Erythroblast (primary cell): ENCODE results near the gene CES1.
"Not testable (repeated sequence)": the region's sequence is repeated elsewhere in the genome, so short reads cannot be mapped to it uniquely, and the experiment has no call there.

ENCODE experiments used
- DNase-seq, 2 experiments: peaks; one replicate each; lab custom pipeline; 2025; lab: John Stamatoyannopoulos, UW
- GATA1 ChIP-seq: IDR thresholded peaks from 2 replicates; pipeline ENCODE4 v1.6.1; 2011; ENCODE audit warnings: low read depth, mild to moderate bottlenecking, control low read depth, low read length, moderate library complexity
- POLR2A ChIP-seq: IDR thresholded peaks from 2 replicates; pipeline ENCODE4 v1.6.1; 2011; ENCODE audit warnings: mild to moderate bottlenecking, low read length

Gene CES1

DNA sequence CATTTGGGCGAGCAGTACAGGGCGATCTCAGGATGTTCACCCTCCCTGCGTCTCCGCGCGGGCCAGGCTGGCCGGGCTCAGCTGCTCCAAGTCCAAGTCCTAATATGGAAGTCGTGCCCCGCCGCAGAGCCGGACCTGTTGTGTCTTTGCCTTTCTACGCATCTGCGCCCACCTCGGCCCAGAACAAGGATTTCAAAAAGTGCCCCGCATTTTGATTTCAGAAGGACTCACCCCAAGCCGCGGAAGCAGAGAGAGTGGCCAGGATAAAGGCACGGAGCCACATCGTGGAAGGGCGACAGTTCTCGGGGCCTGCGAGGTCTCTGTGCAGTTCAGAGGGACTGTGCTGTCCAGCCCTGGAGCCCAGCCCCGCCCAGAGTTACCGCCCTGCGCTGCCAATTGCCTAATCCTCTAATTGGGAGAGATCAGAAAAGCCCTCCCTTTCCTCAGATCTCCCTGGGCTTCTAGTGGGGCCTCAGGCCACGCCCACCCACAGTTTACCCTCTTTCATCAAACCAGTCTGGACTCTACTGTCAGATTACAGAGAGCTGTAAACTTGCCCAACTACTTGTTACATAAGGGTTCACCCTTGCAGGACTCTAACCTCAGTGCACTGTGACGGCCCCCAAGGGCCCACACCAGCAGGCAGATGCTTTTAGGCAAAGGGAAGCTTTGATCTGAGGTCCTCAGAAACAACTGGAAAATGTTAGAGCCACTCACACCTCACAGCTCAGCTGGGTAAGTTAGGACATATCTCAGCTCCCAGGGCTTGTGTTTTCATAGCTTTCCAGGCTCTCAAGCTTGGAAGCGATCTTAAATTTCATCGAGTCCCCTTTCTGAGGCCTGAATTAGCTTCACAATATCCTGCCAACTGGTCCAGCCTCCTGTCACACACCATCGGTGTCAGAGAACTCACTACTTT lies at the start of gene CES1:
Gene CES1, minus strand, starts transcription at position 324 of the 919 bp plus-strand sequence. Its CDS starts 41 bp downstream, at position 283.
- TF ChIP-seq GATA1 = no peak
- TF ChIP-seq POLR2A = no peak
- DNase-seq = no peak

DNA sequence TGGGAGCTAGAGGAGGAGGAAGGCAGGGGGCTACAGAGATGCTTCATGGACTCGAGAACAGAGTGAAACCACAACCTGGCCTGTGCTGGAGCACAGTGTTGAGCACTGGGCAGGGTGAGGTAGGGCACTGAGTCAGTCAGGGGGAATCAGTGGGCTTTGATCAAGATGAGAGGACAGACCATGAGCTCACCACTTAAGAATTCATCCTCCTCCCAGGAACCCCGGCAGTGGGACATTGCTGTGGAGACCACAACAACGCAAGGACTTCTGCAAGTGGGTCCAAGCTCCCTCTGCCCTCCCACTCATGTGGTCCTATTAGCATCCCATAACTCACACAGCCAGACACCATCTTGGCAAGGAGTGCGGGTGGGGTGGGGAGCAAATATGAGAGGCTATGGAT lies 44.0 kb upstream of the CES1 start:
- DNase-seq = no peak
- TF ChIP-seq GATA1 = no peak
- TF ChIP-seq POLR2A = no peak

DNA sequence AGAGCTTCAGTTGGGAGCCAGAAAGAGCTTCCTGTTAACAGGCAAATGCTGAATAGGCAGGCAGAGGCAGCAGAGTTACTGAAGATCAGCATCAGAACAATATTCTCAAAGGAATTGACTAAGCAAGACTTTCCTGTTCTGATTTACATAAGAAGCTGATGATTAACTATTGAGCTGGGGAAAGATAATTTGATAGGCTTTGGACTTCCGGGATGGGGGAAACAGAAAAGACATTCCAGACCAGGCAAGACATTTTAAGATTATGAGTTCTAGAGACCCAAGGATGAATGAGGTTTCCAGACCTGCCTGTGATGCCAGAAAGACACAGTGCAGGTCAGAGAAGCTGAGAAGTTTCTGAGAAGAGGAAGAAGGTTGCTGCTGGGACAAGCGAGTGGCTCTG lies 42.4 kb upstream of the CES1 start, which contains the start of gene CES5A:
Gene CES5A, minus strand, starts transcription at position 101 of the 400 bp plus-strand sequence. CDS start 152 bp downstream, outside the sequence.
- TF ChIP-seq POLR2A (no peak), GATA1 (no peak)
- no peak for DNase-seq

DNA sequence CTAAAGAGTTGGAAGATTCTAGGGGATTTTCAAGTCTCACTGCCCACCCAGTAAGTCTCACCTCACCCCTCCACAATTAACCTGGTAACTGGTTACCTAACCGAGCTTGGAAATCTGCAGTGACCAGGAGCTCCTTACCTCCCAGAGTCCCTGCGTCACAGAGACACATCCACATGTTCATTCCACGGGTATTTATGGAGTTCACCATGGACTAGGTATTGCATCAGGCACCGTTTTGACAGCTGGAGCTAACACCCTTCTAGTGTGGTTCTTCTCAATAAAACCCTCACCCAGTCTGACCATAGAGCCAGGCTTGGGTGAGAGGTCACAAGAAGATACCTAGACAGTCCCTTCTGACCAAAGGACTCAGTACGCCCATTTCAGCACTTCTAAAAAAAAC lies 40.2 kb upstream of the CES1 start:
- no peak for DNase-seq
- TF ChIP-seq GATA1 (no peak), POLR2A (no peak)

DNA sequence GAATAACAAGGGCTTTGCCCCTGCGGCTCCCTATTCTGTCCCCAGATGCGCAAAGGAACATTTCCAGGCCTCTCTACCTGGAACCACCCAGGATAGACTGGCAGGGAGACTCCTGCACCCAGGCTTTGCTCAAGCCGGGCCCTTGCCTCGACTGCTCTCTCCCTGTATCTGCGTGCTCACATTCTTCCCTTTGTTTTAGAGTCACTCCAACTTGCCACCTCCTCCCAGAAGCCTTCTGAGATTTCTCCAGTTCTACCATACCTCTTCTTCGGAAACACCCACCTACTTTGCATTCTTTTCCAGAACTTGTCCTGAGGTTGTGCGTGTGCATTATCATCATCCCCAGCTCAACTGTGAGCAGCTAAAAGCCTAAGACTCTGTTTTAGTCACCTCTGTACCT lies 39.2 kb upstream of the CES1 start:
- no peak for TF ChIP-seq GATA1
- TF ChIP-seq POLR2A = no peak
- DNase-seq = no peak

DNA sequence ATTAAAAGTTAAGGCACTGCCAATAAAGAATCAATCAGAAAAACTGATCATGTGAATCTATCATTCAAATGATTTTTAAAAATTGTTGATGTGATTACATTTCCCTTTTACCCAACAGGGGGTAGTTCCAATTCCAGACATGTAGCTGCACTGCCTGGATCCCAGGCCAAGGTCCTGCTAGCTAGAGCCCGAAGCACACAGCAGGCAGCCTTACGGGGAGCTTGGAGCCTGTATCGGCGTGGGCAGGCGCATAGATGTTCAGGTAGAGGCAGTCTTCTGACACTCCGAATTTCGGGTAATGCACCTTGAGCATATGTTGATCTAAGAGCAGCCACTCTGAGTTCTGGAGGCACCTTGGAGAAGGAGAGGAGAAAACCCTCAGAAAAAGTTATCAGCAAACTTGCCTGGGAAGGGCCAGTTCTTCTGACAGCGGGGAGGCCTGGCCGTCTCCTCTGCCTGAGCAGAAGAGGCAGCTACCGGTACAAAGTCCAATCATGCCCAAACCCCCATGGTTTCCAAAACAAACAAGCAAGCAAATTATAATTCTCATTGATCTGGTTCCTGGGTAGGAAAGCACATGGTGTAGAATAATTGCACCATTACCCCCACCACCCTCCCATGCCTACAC lies 38.6 kb upstream of the CES1 start:
- no peak for DNase-seq
- no peak for TF ChIP-seq GATA1
- no peak for TF ChIP-seq POLR2A

DNA sequence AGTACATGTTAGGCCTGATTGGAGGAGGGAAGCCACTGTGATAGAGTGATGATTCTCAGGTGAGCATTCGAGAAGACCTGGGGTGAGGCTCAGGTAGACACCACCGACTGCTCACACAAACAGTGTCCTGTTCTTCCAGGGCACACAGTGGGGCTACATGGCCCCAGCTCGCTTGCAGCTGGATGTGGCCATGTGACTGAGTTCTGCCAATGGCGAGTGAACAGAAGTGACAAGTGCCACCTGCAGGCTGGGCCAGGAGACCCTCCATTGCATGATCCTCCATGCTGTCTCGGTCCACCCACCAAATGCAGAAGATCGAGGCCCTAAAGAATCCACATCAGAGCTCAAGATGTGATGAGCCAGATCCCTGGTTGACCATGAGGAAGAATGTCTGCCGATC lies 36.1 kb upstream of the CES1 start:
- no peak for DNase-seq

DNA sequence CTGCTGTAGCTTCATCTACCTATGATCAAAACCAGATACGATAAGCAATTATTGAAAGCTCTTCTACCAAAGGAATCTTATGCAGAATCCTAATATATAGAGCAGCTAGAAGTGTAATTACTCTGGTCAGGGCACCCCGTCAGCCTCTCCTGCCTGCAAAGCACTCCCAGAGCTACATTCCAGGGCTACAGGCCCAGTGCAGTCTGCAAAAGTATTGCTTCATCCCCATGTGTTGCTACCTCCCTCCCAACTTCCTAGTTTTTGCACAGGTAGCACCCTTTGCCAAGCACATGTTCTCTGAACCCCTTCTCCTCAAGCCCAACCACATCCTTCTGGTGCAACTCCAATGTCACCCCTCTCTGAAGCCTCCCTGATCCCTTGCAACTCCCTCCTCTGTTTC lies 35.2 kb upstream of the CES1 start:
- DNase-seq = no peak
- TF ChIP-seq POLR2A = no peak
- no peak for TF ChIP-seq GATA1

More for the DNA sequence above, 36.1 kb upstream of the CES1 start:
- TF ChIP-seq POLR2A (no peak), GATA1 (no peak)

DNA sequence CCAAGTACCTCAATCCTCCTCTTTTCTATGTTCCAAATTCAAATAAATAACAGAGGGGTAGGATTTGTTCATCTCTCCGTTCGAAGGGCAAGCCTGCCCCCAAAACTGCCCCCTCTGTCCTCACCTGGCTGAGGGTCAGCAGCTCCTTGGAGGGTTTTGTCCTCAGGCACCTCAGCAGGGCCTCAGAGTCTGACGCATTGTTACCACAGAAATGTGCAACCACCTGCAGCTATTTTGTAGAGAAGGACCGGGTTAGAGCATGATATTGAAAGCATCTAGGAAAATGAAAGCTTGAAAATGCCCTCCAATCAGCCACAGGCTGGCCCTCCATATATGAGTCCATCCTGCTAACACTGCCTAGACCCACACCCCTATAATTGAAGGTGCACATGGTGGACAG lies 28.4 kb upstream of the CES1 start:
- TF ChIP-seq GATA1 (no peak), POLR2A (no peak)
- no peak for DNase-seq

DNA sequence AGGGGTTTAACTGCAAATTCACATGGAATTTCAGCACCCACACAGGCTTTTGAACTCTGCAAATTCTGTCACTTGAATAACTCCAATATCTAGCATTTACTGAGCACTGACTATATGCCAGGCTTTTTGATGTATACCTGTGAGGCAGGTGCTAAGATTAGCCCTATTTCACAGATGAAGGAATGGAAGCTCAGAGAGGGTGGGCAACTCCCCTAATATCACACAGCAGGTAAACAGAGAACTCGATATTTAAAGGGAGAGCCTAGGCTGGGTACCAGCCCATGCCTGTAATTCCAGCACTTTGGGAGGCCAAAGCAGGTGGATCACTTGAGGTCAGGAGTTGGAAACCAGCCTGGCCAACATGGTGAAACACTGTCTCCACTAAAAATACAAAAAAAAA lies 24.8 kb upstream of the CES1 start:
- DNase-seq = not testable (repeated sequence)

DNA sequence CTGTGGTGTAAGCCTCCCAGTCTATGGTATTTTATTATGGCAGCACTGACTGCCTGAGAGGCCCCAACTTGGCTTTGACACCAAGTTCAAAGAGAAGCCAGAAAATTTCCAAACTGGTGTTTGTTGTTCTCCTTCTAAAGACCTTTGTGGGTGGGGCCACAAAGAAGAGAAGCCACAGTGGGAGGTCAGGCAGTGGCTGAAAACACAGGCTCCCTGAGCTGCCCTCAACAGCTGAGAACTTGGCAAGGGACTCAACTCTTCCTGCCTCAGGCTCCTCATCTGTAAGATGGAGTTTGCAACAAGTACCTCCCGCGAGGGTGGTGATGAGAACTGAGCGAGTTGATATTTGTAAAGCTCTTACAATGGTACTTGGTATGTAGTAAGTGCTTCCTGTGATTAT lies 24.1 kb upstream of the CES1 start:
- TF ChIP-seq GATA1 (no peak), POLR2A (no peak)
- no peak for DNase-seq

DNA sequence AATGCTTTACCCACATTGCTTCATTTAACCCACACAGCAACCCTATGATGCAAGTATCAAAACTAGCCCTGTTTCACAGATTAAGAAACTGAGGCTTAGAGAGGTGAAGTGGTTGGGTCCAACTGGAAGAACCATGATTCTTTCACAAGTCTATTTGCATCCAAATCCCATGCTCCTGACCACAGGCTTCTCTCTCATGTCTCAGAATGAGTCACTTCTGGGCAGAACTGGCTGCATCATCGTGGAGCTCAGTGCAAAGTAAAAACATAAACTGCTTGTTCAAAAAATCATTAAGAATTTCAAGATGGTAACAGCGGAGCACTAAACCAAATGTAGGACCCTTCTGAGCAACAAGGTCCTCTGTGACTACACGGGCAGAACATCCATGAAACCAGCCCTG lies 20.2 kb upstream of the CES1 start:
- TF ChIP-seq POLR2A (no peak), GATA1 (no peak)
- DNase-seq = no peak

DNA sequence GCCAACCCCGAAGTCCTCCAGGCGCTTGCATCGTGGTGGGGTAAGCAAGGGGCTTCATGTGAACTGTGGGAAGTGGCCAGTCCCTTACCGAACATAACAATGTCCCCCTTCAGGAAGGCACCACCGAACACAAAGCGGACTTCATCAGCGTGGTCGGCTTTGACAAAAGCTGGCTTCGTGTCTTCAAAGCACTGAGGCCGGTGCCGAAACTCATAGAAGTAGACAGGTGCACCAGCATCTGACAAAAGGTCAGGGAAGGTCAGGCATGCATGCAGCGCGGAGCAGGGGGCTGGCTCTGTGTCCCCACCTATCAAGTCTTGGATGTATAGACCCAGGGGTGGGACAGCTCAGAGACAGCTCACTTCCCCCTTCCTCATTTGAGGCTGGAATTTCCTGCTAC lies 16.6 kb upstream of the CES1 start:
- DNase-seq = no peak
- TF ChIP-seq POLR2A = no peak
- TF ChIP-seq GATA1 = no peak

DNA sequence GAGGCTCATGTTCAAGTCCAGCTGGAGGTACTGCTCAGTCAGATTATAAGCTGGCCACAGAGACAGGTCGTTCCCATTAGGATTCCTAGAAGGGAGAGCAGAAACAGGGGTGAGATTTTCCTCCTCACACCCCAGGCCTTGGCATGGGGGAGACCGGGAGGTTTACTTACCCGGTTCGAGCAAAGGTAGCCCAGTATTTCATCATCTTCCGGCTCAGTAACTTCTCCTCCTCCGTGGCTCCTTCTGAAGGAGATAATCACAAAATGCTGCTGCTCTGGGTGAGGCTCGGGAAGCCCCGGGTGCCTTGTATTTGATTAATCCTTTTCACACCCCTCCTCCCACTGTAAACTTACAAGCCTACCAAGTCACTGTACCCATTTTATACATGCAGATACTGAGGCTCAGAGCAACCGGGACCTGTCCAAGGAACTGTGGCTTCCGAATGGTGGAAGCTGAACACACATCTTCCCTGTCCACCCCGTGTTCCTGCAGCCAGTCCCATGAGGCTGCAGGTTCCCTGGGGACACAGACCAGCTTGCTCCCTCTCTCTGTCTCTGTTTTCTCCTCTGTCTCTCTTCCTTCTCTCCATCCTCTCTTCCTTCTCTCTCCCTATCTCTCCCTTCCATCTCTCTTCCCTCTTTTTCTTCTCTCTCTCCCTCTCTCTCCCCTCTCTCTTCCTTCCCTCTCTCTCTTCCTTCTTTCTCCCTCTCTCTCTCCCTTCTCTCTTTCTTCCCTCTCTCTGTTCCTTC lies 13.9 kb upstream of the CES1 start:
- no peak for TF ChIP-seq POLR2A
- no peak for TF ChIP-seq GATA1
- no peak for DNase-seq
